Measurements from ENCODE around the gene GDF10. TPM values are rescaled to one million over a fixed set of nuclear protein-coding genes. Genes with fewer than 3 reads are reported as not detected.

The GDF10 gene
- polyA plus RNA-seq, 4 donors = 0.63 to 1.6 TPM; not detected in 2

GRCh38 chr10:47290338-47290737, 9.7 kb upstream of the GDF10 start:
- no peaks in the 10 kb centered on the region for H3K4me1 ChIP-seq (ENCODE audit: control insufficient read depth in 3 of 3, insufficient read depth in 2 of 3, low read depth in 1 of 3, low read length in 2 of 3)
- peaks cover 0 to 7% (median 0%) of the 10 kb centered on the region in 3 donors for H3K27me3 ChIP-seq (ENCODE audit: control insufficient read depth in 3 of 3, insufficient read depth in 3 of 3, low read length in 3 of 3)
- no peak for FAIRE-seq
- no peaks in the 10 kb centered on the region for H3K9me3 ChIP-seq (ENCODE audit: control insufficient read depth in 2 of 2, insufficient read depth in 1 of 2, low read depth in 1 of 2, low read length in 1 of 2)
- H3K4me3 ChIP-seq (ENCODE audit: low read depth in 1 of 3, low read length in 3 of 3) = no peak overlapping the region
- 70 to 75% (median 72%) methylated on average over 3 of the region's 3 CpGs for WGBS, 3 donors
- no peaks in the 10 kb centered on the region for H3K36me3 ChIP-seq (ENCODE audit: control insufficient read depth in 3 of 3, insufficient read depth in 2 of 3, low read depth in 1 of 3, low read length in 3 of 3)
- DNase-seq = no peak
- H3K27ac ChIP-seq (ENCODE audit: low read depth in 1 of 3, low read length in 2 of 3) = no peak overlapping the region

- FAIRE-seq = no peak
- no peaks in the 10 kb centered on the region for H3K4me1 ChIP-seq (ENCODE audit: control insufficient read depth in 3 of 3, insufficient read depth in 2 of 3, low read depth in 1 of 3, low read length in 2 of 3)
- H3K27ac ChIP-seq (ENCODE audit: low read depth in 1 of 3, low read length in 2 of 3) = no peak overlapping the region
- H3K27me3 ChIP-seq (ENCODE audit: control insufficient read depth in 3 of 3, insufficient read depth in 3 of 3, low read length in 3 of 3) = peaks cover 0 to 11% (median 0%) of the 10 kb centered on the region in 3 donors
- H3K4me3 ChIP-seq (ENCODE audit: low read depth in 1 of 3, low read length in 3 of 3) = no peak overlapping the region
- H3K9me3 ChIP-seq (ENCODE audit: control insufficient read depth in 2 of 2, insufficient read depth in 1 of 2, low read depth in 1 of 2, low read length in 1 of 2) = no peaks in the 10 kb centered on the region
- no peaks in the 10 kb centered on the region for H3K36me3 ChIP-seq (ENCODE audit: control insufficient read depth in 3 of 3, insufficient read depth in 2 of 3, low read depth in 1 of 3, low read length in 3 of 3)
- WGBS, 3 donors = 55 to 66% (median 63%) methylated on average over 3 of the region's 3 CpGs
- no peak for DNase-seq
These were observed 8.3 kb upstream of the GDF10 start for GRCh38 chr10:47291682-47292081.

- peaks cover 0 to 20% (median 0%) of the 10 kb centered on the region in 3 donors for H3K27me3 ChIP-seq (ENCODE audit: control insufficient read depth in 3 of 3, insufficient read depth in 3 of 3, low read length in 3 of 3)
- no peak overlapping the region for H3K4me3 ChIP-seq (ENCODE audit: low read depth in 1 of 3, low read length in 3 of 3)
- FAIRE-seq (no peak), DNase-seq (no peak)
- no peak overlapping the region for H3K27ac ChIP-seq (ENCODE audit: low read depth in 1 of 3, low read length in 2 of 3)
- H3K36me3 ChIP-seq (ENCODE audit: control insufficient read depth in 3 of 3, insufficient read depth in 2 of 3, low read depth in 1 of 3, low read length in 3 of 3) = no peaks in the 10 kb centered on the region
- H3K9me3 ChIP-seq (ENCODE audit: control insufficient read depth in 2 of 2, insufficient read depth in 1 of 2, low read depth in 1 of 2, low read length in 1 of 2) = no peaks in the 10 kb centered on the region
- H3K4me1 ChIP-seq (ENCODE audit: control insufficient read depth in 3 of 3, insufficient read depth in 2 of 3, low read depth in 1 of 3, low read length in 2 of 3) = no peaks in the 10 kb centered on the region
- 91 to 95% (median 95%) methylated on average over 9 of the region's 9 CpGs for WGBS, 3 donors
These were observed 5.9 kb upstream of the GDF10 start for GRCh38 chr10:47294057-47294456.

GRCh38 chr10:47294501-47294900, 5.5 kb upstream of the GDF10 start:
- WGBS, 3 donors = 86 to 90% (median 89%) methylated on average over 5 of the region's 5 CpGs
- no peaks in the 10 kb centered on the region for H3K4me1 ChIP-seq (ENCODE audit: control insufficient read depth in 3 of 3, insufficient read depth in 2 of 3, low read depth in 1 of 3, low read length in 2 of 3)
- no peaks in the 10 kb centered on the region for H3K36me3 ChIP-seq (ENCODE audit: control insufficient read depth in 3 of 3, insufficient read depth in 2 of 3, low read depth in 1 of 3, low read length in 3 of 3)
- no peak overlapping the region for H3K27ac ChIP-seq (ENCODE audit: low read depth in 1 of 3, low read length in 2 of 3)
- H3K4me3 ChIP-seq (ENCODE audit: low read depth in 1 of 3, low read length in 3 of 3) = no peak overlapping the region
- FAIRE-seq (no peak), DNase-seq (no peak)
- H3K9me3 ChIP-seq (ENCODE audit: control insufficient read depth in 2 of 2, insufficient read depth in 1 of 2, low read depth in 1 of 2, low read length in 1 of 2) = no peaks in the 10 kb centered on the region
- peaks cover 0 to 20% (median 0%) of the 10 kb centered on the region in 3 donors for H3K27me3 ChIP-seq (ENCODE audit: control insufficient read depth in 3 of 3, insufficient read depth in 3 of 3, low read length in 3 of 3)

- no peaks in the 10 kb centered on the region for H3K9me3 ChIP-seq (ENCODE audit: control insufficient read depth in 2 of 2, insufficient read depth in 1 of 2, low read depth in 1 of 2, low read length in 1 of 2)
- H3K27me3 ChIP-seq (ENCODE audit: control insufficient read depth in 3 of 3, insufficient read depth in 3 of 3, low read length in 3 of 3) = peaks cover 0 to 24% (median 4%) of the 10 kb centered on the region in 3 donors
- peaks cover 0 to under 1% (median 0%) of the 10 kb centered on the region in 3 donors for H3K4me1 ChIP-seq (ENCODE audit: control insufficient read depth in 3 of 3, insufficient read depth in 2 of 3, low read depth in 1 of 3, low read length in 2 of 3)
- DNase-seq (no peak), FAIRE-seq (no peak)
- H3K27ac ChIP-seq (ENCODE audit: low read depth in 1 of 3, low read length in 2 of 3) = no peak overlapping the region
- no peak overlapping the region for H3K4me3 ChIP-seq (ENCODE audit: low read depth in 1 of 3, low read length in 3 of 3)
- 79 to 88% (median 83%) methylated on average over 5 of the region's 5 CpGs for WGBS, 3 donors
- H3K36me3 ChIP-seq (ENCODE audit: control insufficient read depth in 3 of 3, insufficient read depth in 2 of 3, low read depth in 1 of 3, low read length in 3 of 3) = no peaks in the 10 kb centered on the region
These were observed 4.6 kb upstream of the GDF10 start for GRCh38 chr10:47295411-47295810.

- no peaks in the 10 kb centered on the region for H3K36me3 ChIP-seq (ENCODE audit: control insufficient read depth in 3 of 3, insufficient read depth in 2 of 3, low read depth in 1 of 3, low read length in 3 of 3)
- no peak overlapping the region for H3K4me3 ChIP-seq (ENCODE audit: low read depth in 1 of 3, low read length in 3 of 3)
- no peak overlapping the region for H3K27ac ChIP-seq (ENCODE audit: low read depth in 1 of 3, low read length in 2 of 3)
- H3K4me1 ChIP-seq (ENCODE audit: control insufficient read depth in 3 of 3, insufficient read depth in 2 of 3, low read depth in 1 of 3, low read length in 2 of 3) = peaks cover 0 to 3% (median 0%) of the 10 kb centered on the region in 3 donors
- no peak for DNase-seq
- FAIRE-seq = no peak
- WGBS, 3 donors = 56 to 62% (median 62%) methylated on average over 12 of the region's 12 CpGs
- H3K27me3 ChIP-seq (ENCODE audit: control insufficient read depth in 3 of 3, insufficient read depth in 3 of 3, low read length in 3 of 3) = peaks cover 0 to 33% (median 7%) of the 10 kb centered on the region in 3 donors
- H3K9me3 ChIP-seq (ENCODE audit: control insufficient read depth in 2 of 2, insufficient read depth in 1 of 2, low read depth in 1 of 2, low read length in 1 of 2) = no peaks in the 10 kb centered on the region
These were observed 3.7 kb upstream of the GDF10 start for GRCh38 chr10:47296156-47296894.

GRCh38 chr10:47296941-47297340, 3.1 kb upstream of the GDF10 start:
- H3K36me3 ChIP-seq (ENCODE audit: control insufficient read depth in 3 of 3, insufficient read depth in 2 of 3, low read depth in 1 of 3, low read length in 3 of 3) = no peaks in the 10 kb centered on the region
- H3K4me3 ChIP-seq (ENCODE audit: low read depth in 1 of 3, low read length in 3 of 3) = no peak overlapping the region
- DNase-seq = no peak
- peaks cover 0 to 39% (median 7%) of the 10 kb centered on the region in 3 donors for H3K27me3 ChIP-seq (ENCODE audit: control insufficient read depth in 3 of 3, insufficient read depth in 3 of 3, low read length in 3 of 3)
- H3K27ac ChIP-seq (ENCODE audit: low read depth in 1 of 3, low read length in 2 of 3) = no peak overlapping the region
- peaks cover 0 to 3% (median 0%) of the 10 kb centered on the region in 3 donors for H3K4me1 ChIP-seq (ENCODE audit: control insufficient read depth in 3 of 3, insufficient read depth in 2 of 3, low read depth in 1 of 3, low read length in 2 of 3)
- 68 to 93% (median 76%) methylated on average over 1 of the region's 1 CpG for WGBS, 3 donors
- no peaks in the 10 kb centered on the region for H3K9me3 ChIP-seq (ENCODE audit: control insufficient read depth in 2 of 2, insufficient read depth in 1 of 2, low read depth in 1 of 2, low read length in 1 of 2)
- no peak for FAIRE-seq

GRCh38 chr10:47297866-47298540, 2.0 kb upstream of the GDF10 start:
- Histone ChIP-seq H3K9me3 (ENCODE audit: control insufficient read depth in 2 of 2, insufficient read depth in 1 of 2, low read depth in 1 of 2, low read length in 1 of 2) (no peaks in the 10 kb centered on the region), H3K27ac (ENCODE audit: low read depth in 1 of 3, low read length in 2 of 3) (no peak overlapping the region), H3K27me3 (ENCODE audit: control insufficient read depth in 3 of 3, insufficient read depth in 3 of 3, low read length in 3 of 3) (peaks cover 0 to 44% (median 7%) of the 10 kb centered on the region in 3 donors), H3K36me3 (ENCODE audit: control insufficient read depth in 3 of 3, insufficient read depth in 2 of 3, low read depth in 1 of 3, low read length in 3 of 3) (no peaks in the 10 kb centered on the region), H3K4me3 (ENCODE audit: low read depth in 1 of 3, low read length in 3 of 3) (no peak overlapping the region), H3K4me1 (ENCODE audit: control insufficient read depth in 3 of 3, insufficient read depth in 2 of 3, low read depth in 1 of 3, low read length in 2 of 3) (peaks cover 0 to 3% (median 0%) of the 10 kb centered on the region in 3 donors)
- DNase-seq = no peak
- 79 to 83% (median 81%) methylated on average over 12 of the region's 12 CpGs for WGBS, 3 donors
- FAIRE-seq = no peak

Measured in small intestine (tissue), 7 donors.